Cardiac muscle cell (in vitro differentiated cells and primary cell): ENCODE data around the gene OSBP2. TPM values are rescaled to one million over a fixed set of nuclear protein-coding genes. Genes with fewer than 3 reads are reported as not detected.

Experiments used
- DNase-seq, 2 donors: peaks; one replicate each; pipeline versions ENCODE4 v3.0.0 to v3.0.0-alpha.2; 2010 to 2017; ENCODE audit warnings: low read depth in 1 of 2, low spot score in 1 of 2
- H3K27ac ChIP-seq: fragments of 200-600 bp; sonication (generic); 2 replicates; pipeline ENCODE4 v1.5.1; 2016
- H3K27me3 ChIP-seq: fragments of 200-600 bp; sonication (generic); 2 replicates; pipeline ENCODE4 v1.6.0; 2016; ENCODE audit warnings: control low read depth
- H3K36me3 ChIP-seq: fragments of 200-600 bp; sonication (generic); 2 replicates; pipeline ENCODE4 v1.5.1; 2016; ENCODE audit warnings: control low read depth
- H3K4me1 ChIP-seq: fragments of 200-600 bp; sonication (generic); 2 replicates; pipeline ENCODE4 v1.8.1; 2017; ENCODE audit warnings: low read depth, mild to moderate bottlenecking, mixed run types
- H3K4me3 ChIP-seq: fragments of 200-600 bp; sonication (generic); 2 replicates; pipeline ENCODE4 v1.5.1; 2016; ENCODE audit warnings: mild to moderate bottlenecking
- H3K9me3 ChIP-seq: fragments of 200-600 bp; sonication (generic); 2 replicates; pipeline ENCODE4 v1.5.1; 2017; ENCODE audit warnings: low read depth, mild to moderate bottlenecking, control low read depth
- CTCF ChIP-seq: IDR thresholded peaks from 2 replicates; pipeline ENCODE4 v1.5.1; 2012; ENCODE audit warnings: low read depth, mild to moderate bottlenecking, low read length
- polyA plus RNA-seq: library from polyadenylated mRNA; unstranded; fragments of >200 nt; fragmentation: Nextera tagmentation; extraction: Ambion mirVana; gene quantifications from 2 replicates; pipeline ENCODE4 v1.2.1, GENCODE V29; 2016
- total RNA-seq: library from RNA; depleted of rRNA; stranded (reverse); fragments of >200 nt; gene quantifications from 2 replicates; pipeline ENCODE4 v1.2.3, GENCODE V29; 2016

The OSBP2 gene
- total and polyA plus RNA-seq, 2 experiments from 2014 or later = 19.4 to 32.5 TPM

GRCh38 chr22:30753701-30754100 lies 59.0 kb downstream of the OSBP2 start:
- no peak for TF ChIP-seq CTCF
- peaks cover 8% of the 10 kb centered on the region for H3K4me1 ChIP-seq
- H3K27me3 ChIP-seq = no peaks in the 10 kb centered on the region
- no peak overlapping the region for H3K4me3 ChIP-seq
- no peak overlapping the region for H3K27ac ChIP-seq
- DNase-seq = no peak
- no peaks in the 10 kb centered on the region for H3K9me3 ChIP-seq
- no peaks in the 10 kb centered on the region for H3K36me3 ChIP-seq

- H3K27me3 ChIP-seq = no peaks in the 10 kb centered on the region
- no peaks in the 10 kb centered on the region for H3K9me3 ChIP-seq
- H3K4me1 ChIP-seq = peaks cover 8% of the 10 kb centered on the region
- no peak overlapping the region for H3K27ac ChIP-seq
- no peaks in the 10 kb centered on the region for H3K36me3 ChIP-seq
- H3K4me3 ChIP-seq = no peak overlapping the region
- TF ChIP-seq CTCF = no peak
- DNase-seq = no peak
Measured at GRCh38 chr22:30754521-30754920, 59.8 kb downstream of the OSBP2 start.

- Histone ChIP-seq H3K36me3 (no peaks in the 10 kb centered on the region), H3K4me1 (peaks cover 8% of the 10 kb centered on the region), H3K27me3 (no peaks in the 10 kb centered on the region), H3K9me3 (no peaks in the 10 kb centered on the region), H3K27ac (no peak overlapping the region), H3K4me3 (no peak overlapping the region)
- TF ChIP-seq CTCF = peak; percentile 89
- DNase-seq = peak; percentile 75 to 87
Measured at GRCh38 chr22:30754971-30755758, 60.5 kb downstream of the OSBP2 start.

GRCh38 chr22:30755759-30756124 lies 61.1 kb downstream of the OSBP2 start:
- Histone ChIP-seq H3K4me3 (no peak overlapping the region), H3K9me3 (no peaks in the 10 kb centered on the region), H3K36me3 (no peaks in the 10 kb centered on the region), H3K27me3 (no peaks in the 10 kb centered on the region), H3K4me1 (peaks cover 8% of the 10 kb centered on the region), H3K27ac (no peak overlapping the region)
- TF ChIP-seq CTCF = no peak
- no peak for DNase-seq

GRCh38 chr22:30763815-30764673 lies 69.4 kb downstream of the OSBP2 start:
- no peaks in the 10 kb centered on the region for H3K27me3 ChIP-seq
- peak; percentile 66 for TF ChIP-seq CTCF
- no peaks in the 10 kb centered on the region for H3K4me1 ChIP-seq
- H3K27ac ChIP-seq = no peak overlapping the region
- peak; percentile 84 to 89 for DNase-seq
- H3K4me3 ChIP-seq = no peak overlapping the region
- H3K36me3 ChIP-seq = no peaks in the 10 kb centered on the region
- H3K9me3 ChIP-seq = no peaks in the 10 kb centered on the region
